NCI-H1930 (cell line): ENCODE data around the gene ITFG2.
A peak's percentile ranks its signal among the peaks of the same experiment; 100 is the strongest.

Experiments
- DNase-seq, 2 experiments: peaks; one replicate each; lab custom pipeline; 2025; lab: John Stamatoyannopoulos, UW

The ITFG2 gene

GRCh38 chr12:2795291-2796186, 16.9 kb upstream of the ITFG2 start:
- DNase-seq: peak; percentile 43 to 79

GRCh38 chr12:2796187-2796666, 16.2 kb upstream of the ITFG2 start:
- DNase-seq: no peak

- no peak for DNase-seq
Measured at GRCh38 chr12:2797721-2798418, 14.6 kb upstream of the ITFG2 start.

- DNase-seq: no peak
Measured at GRCh38 chr12:2800046-2800570, 12.4 kb upstream of the ITFG2 start.

GRCh38 chr12:2801044-2801783, 11.3 kb upstream of the ITFG2 start:
- DNase-seq: no peak

GRCh38 chr12:2803635-2804392, 8.7 kb upstream of the ITFG2 start:
- DNase-seq: no peak

GRCh38 chr12:2804393-2805142, 7.9 kb upstream of the ITFG2 start:
- DNase-seq: no peak

- DNase-seq: no peak
Measured at GRCh38 chr12:2805143-2805520, 7.3 kb upstream of the ITFG2 start.

GRCh38 chr12:2806700-2807099, 5.8 kb upstream of the ITFG2 start:
- no peak for DNase-seq

GRCh38 chr12:2811801-2812200, 667 bp upstream of the ITFG2 start:
- DNase-seq: no peak

- peak; percentile 57 to 61 for DNase-seq
Measured at GRCh38 chr12:2813214-2814185, 1.0 kb downstream of the ITFG2 start.

- DNase-seq: no peak
Measured at GRCh38 chr12:2819810-2820209, 7.3 kb downstream of the ITFG2 start.

- DNase-seq: no peak
Measured at GRCh38 chr12:2820432-2820831, 8.0 kb downstream of the ITFG2 start.

- DNase-seq: no peak
Measured at GRCh38 chr12:2823483-2823882, 11.0 kb downstream of the ITFG2 start.

GRCh38 chr12:2824541-2824940, 12.1 kb downstream of the ITFG2 start:
- DNase-seq: no peak

GRCh38 chr12:2825132-2825531, 12.7 kb downstream of the ITFG2 start:
- no peak for DNase-seq

GRCh38 chr12:2826036-2826435, 13.6 kb downstream of the ITFG2 start:
- no peak for DNase-seq

- DNase-seq: no peak
Measured at GRCh38 chr12:2826721-2827515, 14.4 kb downstream of the ITFG2 start.

- DNase-seq: no peak
Measured at GRCh38 chr12:2829275-2829674, 16.8 kb downstream of the ITFG2 start.
